ENCODE data around the gene DCDC1.

DNA sequence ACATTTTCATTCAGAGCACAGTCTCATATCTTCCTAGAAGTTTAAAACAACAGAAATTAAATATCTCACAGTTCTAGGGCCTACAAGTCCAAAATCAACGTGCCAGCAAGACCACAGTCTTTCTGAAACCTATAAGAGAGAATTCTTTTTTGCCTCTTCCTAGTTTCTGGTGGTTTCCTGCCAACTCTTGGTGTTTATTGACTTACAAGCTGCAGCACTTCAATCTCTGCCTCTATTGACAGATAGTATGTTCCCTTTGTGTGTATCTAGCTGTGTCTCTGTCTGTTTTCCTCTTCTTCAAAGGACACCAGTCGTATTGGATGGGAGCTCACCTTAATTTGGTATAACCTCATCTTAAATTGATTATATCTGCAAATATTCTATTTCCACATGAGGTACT lies 347.5 kb downstream of the DCDC1 start:
- no peak for TF ChIP-seq EP300 (IDR thresholded peaks at IDR 0.05)
- TF ChIP-seq, protein P1, sequence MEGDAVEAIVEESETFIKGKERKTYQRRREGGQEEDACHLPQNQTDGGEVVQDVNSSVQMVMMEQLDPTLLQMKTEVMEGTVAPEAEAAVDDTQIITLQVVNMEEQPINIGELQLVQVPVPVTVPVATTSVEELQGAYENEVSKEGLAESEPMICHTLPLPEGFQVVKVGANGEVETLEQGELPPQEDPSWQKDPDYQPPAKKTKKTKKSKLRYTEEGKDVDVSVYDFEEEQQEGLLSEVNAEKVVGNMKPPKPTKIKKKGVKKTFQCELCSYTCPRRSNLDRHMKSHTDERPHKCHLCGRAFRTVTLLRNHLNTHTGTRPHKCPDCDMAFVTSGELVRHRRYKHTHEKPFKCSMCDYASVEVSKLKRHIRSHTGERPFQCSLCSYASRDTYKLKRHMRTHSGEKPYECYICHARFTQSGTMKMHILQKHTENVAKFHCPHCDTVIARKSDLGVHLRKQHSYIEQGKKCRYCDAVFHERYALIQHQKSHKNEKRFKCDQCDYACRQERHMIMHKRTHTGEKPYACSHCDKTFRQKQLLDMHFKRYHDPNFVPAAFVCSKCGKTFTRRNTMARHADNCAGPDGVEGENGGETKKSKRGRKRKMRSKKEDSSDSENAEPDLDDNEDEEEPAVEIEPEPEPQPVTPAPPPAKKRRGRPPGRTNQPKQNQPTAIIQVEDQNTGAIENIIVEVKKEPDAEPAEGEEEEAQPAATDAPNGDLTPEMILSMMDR (IDR thresholded peaks at IDR 0.05) = no peak
